Islet precursor cell (in vitro differentiated cells): ENCODE measurements around the gene HDAC7.

Experiments used
- DNase-seq: peaks from one replicate; pipeline ENCODE4 v3.0.0-alpha.2; 2018

Gene HDAC7

DNA sequence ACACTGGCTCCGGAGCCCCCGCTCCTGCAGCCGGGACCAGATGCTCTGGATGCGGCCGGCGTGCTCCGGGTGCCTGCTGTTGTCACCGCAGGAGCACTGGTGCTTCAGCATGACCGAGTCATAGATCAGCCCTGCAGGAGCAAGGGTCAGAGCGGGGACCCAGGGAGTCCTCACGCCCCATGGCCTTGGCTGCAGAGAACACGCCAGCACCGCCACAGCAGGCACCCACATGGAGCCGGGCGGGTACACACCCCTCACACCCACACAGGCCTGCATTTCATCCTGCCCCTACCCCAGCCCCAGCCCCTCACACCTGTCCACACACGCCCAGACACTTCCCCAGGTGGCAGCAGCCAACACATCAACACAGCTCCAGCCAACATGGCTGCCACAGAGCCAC, 27.8 kb downstream of the HDAC7 start:
- DNase-seq = no peak

GRCh38 chr12:47791351-47791746, 28.4 kb downstream of the HDAC7 start:
- DNase-seq = no peak

DNA sequence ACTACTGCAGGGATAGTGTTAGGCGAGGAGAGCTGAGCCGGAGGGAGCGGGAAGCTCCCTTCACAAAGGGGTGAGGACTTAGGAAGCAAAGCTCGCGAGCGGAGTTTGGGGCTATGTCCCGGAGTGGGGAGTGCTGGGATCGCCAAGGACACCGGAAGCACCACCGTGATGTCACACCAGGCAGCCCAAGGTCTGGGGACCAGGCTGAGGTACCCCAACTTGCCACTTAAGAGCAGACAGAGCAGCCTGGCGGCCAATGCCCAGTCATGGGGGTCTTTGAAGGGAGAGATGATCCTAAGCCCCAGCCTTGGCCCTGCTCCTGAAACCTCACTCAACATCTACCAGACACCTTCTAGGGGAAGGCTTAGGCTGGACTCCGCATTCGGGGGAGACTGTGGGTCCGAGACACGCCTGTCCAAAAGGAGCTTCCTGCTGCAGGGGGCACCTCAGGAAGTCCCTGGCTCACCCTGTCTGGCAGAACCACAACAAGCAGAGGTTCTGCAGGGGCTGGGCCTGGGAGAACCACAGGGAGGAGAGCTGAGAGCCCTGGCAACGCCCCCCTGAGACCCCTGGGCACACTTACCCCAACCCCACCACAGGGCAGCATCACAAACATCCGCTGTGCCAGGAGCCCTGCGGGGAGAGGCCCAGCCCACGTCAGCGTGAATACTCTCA, 28.9 kb downstream of the HDAC7 start:
- no peak for DNase-seq

DNA sequence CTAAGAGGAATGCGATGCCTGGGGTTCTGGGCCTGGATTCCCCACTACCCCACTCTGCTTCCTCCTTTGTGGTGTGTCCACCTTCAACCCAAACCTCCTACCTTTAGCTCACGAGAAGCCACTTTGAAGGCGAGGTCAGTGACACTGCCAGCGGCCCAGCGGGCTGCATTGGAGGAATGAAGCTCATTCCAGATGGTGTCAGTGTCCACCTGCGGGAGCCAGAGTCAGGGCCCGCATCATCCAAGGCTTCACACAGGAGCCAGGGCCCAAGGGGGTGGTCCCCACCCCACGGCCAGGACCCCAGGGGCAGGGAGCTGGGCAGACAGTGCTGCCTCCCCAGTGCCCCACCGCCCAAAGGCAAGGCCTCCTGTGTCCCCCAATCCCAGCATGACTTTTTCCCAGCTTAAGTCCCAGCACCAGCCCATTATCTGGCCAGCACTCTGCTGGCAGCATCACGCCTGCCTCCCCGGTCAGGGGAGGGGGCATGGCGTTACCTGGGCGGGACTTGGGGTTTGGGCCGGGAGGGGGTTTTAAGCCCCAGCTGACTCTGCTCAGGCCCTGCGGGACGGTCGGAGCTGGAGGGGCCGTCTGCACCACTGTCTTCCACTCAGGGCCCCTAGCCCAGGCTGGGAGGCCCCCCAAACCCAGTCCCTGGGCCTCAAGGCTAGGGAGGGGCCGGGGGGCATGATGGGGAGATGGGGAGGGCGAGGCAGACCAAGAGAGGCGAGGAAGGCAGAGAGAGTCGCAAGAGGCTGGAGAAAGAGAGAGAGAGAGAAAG, 29.8 kb downstream of the HDAC7 start:
- no peak for DNase-seq

- DNase-seq = no peak
Observed at GRCh38 chr12:47789141-47789540, 30.6 kb downstream of the HDAC7 start.

GRCh38 chr12:47787596-47788319, 31.9 kb downstream of the HDAC7 start:
- DNase-seq = no peak

GRCh38 chr12:47786662-47787280, 32.9 kb downstream of the HDAC7 start:
- DNase-seq = no peak

DNA sequence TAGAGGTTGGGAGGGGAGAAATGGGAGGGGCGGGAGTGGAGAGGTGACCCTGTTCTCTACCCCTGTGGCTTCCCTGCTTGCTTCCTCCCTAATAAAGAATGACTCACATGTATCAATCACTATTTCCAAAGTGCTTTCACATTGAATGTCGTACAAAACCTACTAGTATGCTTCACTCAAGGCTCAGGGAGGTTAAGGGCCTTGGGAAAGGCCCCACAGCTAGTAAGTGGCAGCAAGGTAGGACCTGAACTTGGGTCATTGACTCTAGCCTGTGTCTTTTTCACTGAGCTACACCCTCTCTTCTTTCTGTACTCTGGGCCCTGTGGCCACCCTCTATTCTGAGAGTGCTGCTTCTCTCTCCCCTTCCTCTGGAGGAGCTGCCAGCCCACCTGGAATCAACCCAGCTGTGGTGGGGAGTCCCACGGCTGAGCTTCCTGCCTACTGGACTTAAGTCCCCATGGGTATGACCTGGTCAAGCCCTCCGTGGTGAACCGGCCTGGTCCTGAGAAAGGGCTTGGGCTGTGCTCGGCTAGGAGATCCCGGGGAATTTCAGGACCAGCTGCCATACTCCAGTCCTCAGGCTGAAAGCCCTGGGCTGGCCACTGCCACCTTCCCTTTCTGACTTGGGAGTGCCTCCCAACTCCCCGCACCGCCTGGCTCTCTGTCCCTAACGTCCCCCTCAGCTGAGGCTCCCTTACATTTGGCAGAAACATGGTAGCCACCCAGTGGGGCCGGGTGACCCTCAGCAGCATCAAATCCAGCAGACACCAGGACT, 33.6 kb downstream of the HDAC7 start:
- no peak for DNase-seq

GRCh38 chr12:47785036-47785886, 34.4 kb downstream of the HDAC7 start:
- no peak for DNase-seq

GRCh38 chr12:47783821-47784819, 35.6 kb downstream of the HDAC7 start:
- DNase-seq = no peak

GRCh38 chr12:47783024-47783755, 36.5 kb downstream of the HDAC7 start:
- DNase-seq = no peak

DNA sequence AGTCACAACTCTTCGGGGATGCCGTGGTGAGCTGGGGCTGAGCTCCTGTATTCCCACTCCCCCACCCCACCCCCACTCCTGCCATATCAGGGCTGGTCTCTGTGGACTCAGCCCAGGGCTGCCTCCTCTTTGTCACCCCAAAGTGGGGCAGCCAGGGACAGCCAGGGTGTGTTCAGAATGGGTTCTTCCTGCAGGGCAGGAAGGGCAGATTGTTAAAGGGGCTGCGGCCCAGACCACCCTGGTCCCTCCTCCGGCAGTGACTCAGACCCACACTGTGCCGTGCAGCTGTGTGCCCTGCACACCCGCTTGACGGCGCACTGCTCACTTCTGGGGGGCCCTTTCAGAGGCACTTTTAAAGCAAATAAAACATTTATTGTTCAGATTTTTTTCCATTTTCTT, 37.3 kb downstream of the HDAC7 start:
- DNase-seq = no peak

DNA sequence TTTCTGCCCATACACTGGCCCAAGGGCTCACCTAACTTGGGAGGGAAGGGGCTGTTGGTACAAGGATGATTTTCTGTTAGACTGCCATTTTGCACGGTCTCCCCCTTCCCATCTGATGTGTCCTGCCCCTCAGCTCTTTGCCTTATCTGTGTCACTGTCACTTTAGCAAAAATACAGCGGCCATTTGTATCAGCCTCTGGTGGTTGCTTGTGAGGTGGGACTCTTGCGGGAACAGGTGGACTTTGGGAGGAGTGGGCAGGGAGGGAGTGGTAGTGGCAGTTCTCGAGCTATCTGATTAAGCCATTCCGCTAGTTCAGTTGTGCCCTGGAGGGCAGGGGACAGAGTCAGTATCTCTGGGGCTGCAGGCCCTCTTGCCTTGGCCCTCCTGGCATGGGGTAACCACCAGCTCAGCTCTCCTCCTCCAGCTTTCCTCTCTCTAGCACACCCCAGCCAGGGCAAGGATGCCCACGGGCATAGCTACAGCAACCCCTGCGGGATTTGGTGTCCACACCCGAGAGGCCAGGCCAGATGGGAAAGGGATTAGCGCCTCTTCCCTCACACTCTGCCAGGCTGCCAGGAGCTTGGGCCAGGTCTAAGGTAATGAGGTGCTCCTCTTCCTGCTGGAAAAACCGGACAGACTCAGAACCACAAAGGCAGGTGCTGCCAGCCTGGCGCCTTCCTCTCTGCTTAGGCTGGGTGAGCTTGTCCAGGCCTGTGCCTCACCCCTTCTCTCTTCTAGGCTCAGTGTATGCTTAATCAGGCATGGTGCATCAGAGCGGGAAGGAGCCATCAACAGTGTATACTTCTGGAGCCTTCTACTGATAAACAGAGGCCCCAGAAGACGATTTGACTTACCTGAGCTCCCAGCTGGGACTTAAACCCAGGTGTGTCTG, 38.0 kb downstream of the HDAC7 start:
- no peak for DNase-seq

DNA sequence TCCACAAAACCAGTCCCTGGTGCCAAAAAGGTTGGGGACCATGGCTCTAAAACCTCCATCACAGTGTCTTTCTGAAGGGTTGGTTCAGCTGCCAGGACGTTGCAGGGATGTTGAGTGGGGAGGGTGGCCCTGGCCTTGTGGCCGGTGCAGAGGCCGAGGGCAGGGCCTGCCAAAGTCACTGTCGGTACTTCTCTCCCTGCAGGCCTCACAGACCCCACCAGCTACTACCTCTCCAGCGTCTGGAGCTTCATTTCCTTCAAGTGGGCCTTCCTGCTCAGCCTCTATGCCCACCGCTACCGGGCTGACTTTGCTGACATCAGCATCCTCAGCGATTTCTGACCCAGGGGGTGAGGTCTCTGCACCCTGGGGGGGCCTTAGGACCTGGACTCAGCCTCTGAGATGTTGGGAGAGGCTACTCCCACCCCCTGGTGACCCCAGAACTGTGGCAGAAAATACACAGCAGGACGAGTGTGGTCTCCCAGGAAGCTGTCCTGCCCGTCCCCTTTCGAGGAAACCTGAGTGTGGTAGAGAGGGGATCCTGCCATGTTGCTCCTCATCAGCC, 39.7 kb downstream of the HDAC7 start:
- DNase-seq = no peak

DNA sequence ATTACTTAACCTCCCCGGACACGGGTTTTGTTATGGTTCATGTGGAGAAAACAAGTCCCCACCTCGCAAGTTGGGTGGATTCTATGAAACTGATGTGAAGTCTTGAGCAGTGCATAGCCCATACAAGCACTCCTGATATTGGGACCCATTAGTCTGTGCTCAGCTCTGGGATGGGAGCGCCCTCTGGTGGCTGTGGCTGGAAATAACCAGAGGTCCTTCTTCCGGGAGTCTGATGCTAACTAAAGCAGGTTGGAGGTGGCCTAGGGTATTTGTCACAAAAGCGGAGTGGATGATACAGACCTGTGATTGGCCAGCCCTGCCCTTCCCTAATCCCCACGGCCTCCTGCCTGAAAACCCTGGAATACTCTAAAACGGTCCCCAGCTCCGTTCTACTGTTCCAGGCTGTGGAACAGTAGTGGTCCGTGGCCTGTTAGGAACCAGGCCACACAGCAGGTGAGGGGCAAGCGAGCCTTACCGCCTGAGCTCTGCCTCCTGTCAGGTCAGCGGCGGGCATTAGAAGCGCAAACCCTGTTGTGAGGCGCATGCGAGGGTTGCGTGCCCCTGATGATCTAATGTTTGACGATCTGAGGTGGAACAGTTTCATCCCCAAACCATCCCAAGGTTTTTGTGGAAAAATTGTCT, 40.3 kb downstream of the HDAC7 start:
- DNase-seq = peak; percentile 99

- no peak for DNase-seq
Observed at GRCh38 chr12:47778881-47779280, 40.8 kb downstream of the HDAC7 start.

DNA sequence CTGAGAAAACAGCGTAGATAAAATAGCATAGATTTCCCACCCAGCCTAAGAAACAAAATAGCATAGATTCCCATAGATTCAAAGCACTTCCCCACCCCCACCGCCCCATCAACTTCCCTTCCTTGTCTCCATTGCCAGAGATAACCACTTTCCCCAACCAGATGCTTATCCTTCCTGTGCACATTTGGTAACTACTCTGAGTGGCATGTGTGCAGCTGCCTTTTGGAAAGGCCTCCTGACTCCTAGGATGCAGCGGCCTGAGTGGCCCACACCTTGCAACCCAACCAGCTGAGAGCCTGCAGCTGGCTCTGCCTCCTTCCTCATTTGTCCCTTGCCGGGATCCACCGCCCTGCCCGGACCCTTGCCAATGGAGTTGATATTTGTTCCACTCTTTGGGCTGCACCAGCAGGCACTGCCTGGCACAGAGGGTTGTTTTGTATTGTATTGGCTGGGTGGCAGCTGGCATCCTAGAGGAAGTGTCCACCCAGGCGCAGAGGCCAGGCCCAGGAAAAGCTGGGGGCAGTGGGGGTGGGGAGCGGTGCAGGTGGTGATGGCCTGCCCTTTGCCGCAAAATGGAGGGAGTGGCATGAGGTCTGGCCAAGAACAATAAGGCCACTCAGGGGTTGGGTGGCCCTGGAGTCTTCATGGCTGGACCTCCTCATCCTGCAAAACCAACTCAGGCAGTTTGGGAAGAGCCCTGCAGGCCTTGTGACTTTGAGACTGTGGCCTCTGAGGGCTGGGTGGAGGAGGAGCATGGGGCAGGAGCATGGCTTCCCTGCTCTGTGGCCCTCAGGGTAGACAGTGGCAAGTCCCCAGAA, 41.8 kb downstream of the HDAC7 start:
- no peak for DNase-seq
